HT1080 (cell line): ENCODE measurements around the gene KIZ. TPM values are rescaled to one million over a fixed set of nuclear protein-coding genes. Genes with fewer than 3 reads are reported as not detected.
"Not testable (repeated sequence)": the region's sequence is repeated elsewhere in the genome, so short reads cannot be mapped to it uniquely, and the experiment has no call there.

Source experiments
- DNase-seq: peaks from one replicate; pipeline ENCODE4 v3.0.0-alpha.2; 2015; ENCODE audit warnings: low read depth
- total RNA-seq: library from RNA; depleted of rRNA; stranded (reverse); fragments of >200 nt; shearing (Covaris generic); gene quantifications from 2 replicates; pipeline ENCODE4 v1.2.3, GENCODE V29; 2014

Gene KIZ
- total RNA-seq, 1 experiment from 2014 or later = 6.7 TPM

DNA sequence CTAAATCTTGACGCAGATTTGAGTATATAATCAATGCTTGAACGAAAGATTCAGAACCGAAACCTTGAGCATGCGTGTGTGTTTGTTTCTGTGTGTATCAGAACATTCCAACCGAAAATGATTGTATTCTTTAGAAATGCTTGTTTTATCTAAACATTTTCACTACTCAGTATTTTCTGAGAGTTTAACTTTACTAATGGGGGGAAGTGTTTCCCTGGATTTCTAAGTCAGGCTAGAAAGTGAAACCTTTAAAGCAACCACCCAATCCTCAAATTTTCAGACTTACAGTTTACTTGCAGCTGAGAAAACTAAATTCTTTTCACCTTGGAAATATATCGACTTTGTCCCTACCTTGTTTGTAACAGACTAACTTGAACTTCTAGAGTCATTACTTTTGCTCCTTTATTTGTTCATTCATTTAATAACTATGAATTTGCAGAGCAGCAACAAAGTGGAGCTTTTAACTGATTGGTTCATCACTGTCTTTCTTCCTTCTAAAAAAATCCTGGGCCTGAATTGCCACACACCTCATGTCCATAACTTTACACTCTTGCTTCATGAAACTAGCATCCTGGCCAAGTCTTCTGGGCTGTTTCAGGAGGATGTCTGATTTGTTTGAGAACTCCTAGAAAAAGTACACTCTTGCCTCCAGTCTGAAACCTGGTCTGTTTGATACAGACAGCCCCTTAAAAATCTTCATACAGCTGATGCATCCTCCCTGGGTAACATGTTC lies 99.5 kb downstream of the KIZ start:
- no peak for DNase-seq

DNA sequence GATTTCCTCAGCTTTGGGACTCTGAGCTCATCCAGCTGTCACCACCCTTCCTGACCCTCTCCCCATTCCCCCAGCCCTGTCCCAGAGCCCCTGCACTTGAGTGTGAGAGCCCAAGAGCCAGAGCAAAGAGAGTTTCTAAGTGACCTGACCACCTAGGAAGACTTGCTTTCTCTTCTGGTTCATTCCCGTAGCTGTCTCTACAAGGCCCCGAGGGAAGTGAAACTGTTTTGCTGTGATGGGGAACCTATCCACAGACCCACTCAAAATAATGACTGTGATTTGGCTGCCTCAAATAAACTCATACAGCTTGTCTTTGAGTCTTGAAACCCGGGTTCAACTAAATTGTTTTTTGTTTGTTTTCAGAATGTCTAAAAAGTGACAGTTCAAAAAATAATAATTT lies 102.6 kb downstream of the KIZ start:
- no peak for DNase-seq

DNA sequence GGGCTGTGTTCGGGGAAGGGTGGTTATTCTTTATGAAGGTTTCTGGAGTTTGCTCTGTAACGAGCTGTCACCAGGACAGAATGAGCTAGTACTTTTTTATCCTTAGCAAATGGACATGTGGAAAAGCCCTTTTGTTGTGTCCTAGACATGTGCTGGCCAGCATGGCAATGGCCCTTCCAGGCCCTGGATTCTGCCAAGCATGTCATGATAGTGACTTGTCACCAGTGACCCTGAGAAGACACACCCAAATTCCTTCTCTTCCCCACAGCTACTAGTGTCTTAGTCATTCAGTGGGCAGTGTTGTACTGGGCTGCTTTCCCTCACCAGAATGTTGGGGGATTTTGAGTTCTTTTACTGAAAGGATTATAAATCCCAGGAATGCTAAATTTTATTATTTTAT lies 103.3 kb downstream of the KIZ start:
- DNase-seq = peak; percentile 30

DNA sequence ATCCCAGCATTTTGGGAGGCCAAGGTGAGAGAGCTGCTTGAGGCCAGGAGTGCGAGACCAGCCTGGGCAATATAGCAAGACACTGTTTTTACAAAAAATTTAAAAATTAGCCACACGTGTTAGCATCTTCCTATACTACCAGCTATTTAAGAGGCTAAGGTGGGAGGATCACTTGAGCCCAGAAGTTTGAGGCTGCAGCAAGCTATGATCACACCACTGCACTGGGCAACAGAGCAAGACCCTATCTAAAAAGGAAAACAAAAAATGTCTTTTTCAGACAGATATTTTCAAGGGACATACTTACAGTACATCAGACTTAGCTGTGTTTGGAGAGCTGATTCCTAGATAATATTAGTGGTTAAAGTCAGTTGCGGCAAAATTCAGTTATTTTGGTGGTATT lies 104.3 kb downstream of the KIZ start:
- no peak for DNase-seq

DNA sequence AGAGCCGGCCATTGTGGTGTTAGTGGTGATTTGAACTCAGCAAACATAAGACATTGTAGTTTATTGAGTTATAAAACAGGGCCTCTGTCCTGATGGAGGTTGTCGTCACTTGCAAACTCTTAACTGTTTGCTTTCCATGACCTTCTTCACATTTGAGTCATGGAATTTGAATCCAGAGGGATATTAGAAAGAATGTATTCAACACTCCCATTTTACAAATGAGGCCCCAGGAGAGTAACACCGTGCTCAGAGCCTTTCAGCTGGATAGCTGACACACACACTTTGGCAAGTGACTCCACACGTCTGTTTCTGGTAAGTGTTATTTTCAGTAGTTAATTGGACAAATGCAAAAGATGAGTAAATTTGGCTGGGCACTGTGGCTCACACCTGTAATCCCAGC lies 104.8 kb downstream of the KIZ start:
- DNase-seq = no peak

DNA sequence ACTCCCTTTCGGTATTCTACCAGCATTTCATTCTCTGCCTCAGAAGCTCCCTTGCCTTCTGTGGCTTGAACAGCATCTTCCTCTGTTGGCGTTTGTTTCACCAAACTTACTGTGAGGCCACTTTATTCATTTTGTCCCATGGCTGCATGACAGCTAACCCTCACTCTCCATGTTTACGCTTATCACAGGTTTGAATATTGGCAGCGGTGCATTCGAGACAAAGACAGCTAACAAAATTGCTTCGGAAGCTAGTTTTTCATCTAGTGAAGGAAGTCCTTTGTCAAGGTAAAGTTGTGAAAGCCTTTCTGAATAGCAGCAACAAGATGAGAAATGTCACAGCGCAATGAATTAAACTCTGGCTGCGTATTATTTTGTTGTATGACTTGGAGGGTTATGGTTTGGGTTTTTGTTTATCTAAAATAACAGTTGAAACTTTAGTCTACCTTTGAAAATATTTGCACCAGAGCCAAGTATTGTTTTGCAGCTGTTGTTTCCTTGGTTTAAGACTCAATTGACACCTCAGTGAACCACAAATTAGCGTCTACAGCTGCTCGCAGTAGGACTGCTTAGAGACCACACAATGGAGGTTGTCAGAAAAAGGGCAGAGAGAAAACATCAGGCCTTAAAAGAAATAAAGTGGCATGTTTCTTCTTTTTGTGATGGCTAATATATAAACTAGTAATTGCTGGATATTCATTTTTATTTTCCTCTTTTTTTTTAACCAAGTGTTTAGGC lies 106.8 kb downstream of the KIZ start:
- no peak for DNase-seq

DNA sequence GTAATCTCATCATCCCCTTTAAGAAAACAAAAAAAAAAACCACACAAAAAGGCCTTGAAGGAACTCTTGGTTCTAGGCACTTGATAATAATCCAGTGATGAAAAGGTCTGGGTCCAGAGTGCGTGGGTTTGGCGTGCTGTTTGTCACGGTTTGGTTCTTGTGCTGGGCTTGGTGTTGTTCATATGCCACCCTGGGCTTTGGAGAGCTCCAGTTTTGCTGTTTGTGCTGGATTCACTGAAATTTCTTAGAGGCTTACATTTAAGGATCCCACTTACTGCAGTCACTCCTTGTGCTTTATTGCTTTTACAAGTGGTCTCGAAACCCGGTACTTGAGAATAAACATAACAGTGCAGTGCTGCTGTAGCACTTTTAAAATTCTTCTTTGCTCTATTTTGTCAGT lies 108.4 kb downstream of the KIZ start:
- DNase-seq = no peak

DNA sequence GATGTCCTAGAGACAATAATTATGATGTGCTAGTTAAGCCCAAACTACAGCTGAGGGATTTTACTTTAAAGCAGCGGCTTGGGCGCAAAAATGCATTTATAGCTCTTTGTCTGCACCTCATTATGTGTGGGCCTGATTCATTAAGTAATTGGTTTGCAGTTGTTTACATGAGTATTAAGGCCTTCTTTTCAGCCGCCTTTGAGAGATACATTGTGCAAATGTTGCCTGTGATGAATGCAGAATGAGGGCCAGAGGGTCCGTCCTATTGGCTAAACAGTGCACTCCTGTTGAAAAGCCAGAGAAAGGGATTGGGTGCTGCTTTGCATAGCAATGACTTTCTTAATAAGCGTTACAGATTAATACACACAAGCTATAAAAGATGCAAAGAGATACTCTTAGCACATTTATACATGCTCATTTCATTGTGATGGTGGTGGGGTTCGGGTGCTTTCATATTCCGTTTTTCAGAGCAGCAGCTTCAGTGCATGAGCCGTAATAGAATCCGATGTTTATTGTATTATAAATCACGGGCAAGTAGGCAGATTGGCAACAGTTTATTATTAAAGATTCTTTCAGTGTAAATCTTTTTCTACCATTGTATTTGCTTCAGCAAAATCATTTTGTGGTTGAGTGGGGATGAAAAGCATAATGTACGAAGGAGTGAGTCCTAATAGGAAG lies 109.1 kb downstream of the KIZ start:
- no peak for DNase-seq

DNA sequence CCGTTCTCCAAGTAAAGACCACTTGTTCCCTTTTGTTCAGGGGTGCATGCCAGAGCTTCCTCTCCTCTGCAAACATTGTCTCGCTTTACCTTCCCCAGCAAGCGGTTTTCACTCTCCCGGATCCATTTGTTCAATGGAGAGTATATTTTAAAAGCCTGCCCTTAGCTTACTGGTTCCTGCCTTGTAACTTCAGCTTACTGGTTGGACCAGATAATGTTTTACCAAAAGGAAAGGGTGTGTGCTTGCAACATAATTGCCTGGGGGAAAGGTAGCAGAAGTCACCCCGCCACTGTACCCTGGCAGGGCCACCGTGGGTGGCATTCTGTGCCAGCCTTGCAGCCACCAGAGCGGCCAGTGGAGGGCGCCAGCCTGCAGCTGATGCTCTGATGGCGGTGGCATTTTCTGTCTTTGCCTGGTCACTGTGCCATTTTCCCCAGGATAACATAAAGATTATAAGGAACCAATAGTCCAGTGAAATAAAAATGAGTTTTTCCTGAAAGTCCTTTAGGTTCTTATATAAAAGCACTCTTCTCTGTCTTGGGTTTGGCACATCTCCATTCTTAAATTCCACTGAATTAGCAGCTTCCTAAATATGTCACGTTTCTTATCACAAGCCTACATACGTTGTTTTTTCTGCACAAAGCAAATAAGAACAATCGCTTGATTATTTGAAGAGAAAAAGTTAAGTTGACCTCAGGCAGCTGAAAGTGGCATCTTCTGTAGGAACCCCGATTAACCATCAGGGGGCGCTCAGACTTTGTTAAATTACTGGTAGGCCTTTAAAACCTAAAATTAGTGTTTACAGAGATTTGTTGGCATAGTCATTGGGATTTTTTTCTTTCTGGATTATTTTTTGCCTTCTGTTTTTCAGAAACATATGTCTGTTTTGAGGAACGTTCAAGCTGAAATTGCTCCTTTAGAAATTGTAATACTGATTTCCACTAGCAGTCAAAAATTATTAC lies 109.9 kb downstream of the KIZ start:
- peak; percentile 56 for DNase-seq

DNA sequence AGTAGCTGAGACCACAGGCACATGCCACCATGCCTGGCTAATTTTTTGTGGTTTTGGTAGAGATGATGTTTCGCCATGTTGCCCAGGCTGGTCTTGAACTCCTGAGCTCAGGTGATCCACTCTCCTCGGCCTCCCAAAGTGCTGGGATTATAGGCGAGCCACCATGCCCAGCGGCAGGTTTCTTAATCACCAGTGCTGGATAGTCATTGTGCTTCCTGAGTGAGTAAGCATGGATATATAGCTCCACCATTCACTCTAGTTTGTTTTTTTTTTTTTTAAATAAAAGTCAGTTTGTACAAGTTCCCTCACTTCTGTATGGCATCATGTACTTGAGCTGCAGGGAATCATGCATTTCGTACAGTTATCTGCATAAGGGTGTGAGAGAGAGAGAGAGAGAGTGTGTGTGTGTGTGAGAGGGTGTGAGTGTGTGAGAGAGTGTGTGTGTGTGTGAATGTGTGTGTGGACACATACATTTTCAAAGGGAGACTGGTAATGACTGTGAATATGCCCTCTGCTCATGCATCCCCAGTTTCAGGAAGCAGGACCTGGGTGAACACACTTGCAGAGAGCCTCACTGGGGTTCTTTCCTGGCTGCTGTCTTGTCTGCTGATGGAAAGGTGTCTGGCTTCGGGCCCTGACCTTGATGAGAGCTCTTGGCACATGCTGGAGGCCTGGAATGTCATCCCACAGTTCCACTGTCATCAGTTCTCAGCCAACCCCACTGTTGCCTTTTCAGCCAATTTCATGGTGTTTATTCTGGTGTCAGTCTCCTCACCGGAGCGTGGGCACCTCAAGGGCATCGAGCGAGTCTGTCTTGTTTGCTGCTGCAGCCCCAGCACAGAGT lies 112.3 kb downstream of the KIZ start:
- DNase-seq = peak; percentile 70

DNA sequence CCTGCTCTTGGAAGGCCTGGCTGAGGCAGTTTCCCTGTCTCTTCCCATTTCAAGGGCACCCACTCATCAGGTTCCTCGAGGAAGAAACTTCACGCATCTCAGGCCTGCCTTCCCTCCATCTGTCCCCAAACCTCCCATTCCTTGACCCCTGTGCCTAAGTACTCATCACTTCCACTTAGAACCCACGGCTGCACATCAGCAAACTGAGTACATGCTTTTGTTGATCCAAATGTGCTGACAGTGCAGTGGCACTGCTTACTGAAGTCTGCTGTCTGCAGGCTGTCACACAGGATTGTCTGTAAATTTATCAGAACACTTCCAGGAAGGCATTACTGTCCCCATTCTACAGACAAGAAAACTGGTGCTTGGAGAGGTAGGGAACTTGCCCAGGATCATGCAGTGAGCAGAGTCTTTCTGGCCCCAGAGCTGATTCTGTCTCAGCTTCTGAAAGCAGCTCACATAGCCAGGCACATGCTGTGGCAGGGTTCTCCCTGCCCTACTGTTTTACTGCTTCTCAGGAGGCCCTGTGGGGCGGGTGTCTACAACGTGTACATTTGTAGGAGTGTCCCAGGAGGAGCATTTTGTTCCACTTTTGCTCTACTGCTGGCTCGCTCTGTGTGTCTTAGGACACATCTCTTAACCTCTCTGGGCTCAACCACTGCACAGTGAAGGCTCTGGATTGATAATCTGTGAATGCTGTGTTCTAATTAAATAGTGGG lies 113.1 kb downstream of the KIZ start:
- no peak for DNase-seq

DNA sequence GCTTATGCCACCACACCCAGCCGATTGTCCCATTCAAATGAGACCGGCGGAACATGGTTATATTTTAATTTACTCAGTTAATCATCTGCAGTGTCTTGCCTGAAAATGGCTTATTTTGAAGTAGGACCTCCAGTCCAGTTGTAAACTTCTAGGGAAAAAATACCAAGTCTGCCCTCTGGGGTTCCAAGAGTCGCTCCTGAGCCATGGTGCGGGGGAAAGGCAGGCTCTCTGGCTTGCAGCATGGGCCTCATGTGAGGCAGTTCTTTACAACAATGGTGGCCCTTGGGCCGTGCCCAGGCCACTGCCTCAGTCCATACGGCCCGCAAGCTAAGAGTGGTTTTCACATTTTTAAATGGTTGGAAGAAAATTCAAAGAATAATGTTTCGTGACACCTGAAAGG lies 114.5 kb downstream of the KIZ start:
- DNase-seq = no peak

DNA sequence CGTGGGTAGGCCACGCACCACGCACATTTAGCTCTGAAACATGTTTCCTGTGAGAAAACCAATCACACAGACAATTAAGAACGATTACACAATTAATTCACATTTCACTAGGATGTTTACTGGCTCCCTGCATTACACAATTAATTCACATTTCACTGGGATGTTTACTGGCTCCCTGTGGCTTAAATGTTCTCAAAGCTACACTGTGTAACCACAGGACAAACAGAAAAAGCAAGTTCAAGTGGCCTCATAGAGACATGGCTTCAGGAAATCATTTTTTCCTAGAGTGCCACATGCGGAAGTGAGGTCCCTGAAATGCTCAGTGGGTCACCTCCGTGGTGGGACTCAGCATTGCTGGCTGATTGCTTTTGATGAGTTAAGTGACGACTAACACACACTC lies 115.5 kb downstream of the KIZ start:
- no peak for DNase-seq

DNA sequence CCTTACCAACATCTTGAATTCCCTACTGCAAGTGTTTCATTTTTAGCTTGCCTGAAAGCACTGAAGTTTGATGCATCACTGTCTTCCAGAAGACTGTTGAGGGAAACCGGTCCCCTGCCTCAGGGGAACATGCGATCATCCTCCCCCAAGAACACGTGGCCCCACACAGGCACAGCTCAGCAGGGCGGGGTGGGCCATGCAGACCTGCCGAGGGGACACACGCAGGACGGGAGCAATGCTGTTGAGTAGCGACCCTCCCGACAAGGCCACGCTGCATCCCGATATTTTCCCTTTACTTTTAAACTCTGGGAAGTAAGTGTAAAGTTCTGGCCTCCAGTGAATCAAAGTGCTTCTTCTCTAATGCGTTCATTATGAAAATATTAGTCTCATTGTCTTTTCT lies 117.9 kb downstream of the KIZ start:
- no peak for DNase-seq

DNA sequence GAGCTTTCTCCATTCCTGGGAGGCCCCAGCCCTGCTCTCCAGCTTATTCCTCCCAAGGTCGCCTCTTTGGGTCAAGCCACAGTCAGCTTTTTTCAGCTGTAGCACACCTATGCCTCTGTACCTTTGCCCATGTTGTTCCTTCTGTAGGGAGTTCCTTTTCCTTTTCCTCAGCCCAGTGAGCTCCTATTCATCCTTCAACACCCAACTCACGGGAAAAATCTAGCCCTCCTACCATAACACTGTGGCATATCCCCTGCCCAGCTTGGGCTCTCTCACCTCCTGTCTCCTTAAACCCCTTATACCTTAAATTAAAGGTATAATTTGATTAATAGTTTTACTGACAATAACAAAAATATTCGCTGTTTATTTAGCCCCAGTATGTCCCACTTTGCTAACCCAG lies 118.9 kb downstream of the KIZ start:
- no peak for DNase-seq

DNA sequence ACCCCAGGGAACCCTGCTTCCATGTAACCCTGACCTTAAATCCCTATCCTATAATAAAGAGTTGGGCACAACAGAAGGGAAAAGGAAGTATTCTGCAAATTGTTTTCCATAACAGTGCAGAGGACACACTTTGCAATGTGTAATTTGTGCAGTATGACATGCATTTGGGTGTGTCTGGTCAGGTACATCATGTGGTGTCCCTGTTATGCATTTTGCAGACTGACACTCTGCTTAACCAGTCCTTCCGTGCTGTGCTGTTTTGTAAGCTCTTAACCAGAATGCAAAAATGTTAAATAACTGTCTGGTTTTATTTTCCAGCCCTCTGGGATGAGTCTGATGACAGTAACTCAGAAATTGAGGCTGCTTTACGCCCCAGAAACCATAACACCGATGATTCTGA lies 120.3 kb downstream of the KIZ start:
- no peak for DNase-seq

DNA sequence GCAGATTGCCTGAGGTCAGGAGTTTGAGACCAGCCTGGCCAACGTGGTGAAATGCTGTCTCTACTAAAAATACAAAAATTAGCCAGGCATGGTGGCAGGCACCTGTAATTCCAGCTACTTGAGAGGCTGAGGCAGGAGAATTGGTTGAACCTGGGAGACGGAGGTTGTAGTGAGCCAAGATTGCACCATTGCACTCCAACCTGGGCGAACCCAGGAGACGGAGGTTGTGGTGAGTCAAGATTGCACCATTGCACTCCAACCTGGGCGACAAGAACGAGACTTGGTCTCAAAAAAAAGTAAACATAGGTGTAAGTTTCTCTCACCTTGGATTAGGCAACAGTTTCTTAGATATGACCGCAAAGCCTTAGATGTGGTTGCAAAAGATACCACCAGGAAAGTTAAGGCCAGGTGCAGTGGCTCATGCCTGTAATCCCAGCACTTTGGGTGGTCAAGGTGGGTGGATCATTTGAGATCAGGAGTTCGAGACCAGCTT lies 121.8 kb downstream of the KIZ start:
- not testable (repeated sequence) for DNase-seq

DNA sequence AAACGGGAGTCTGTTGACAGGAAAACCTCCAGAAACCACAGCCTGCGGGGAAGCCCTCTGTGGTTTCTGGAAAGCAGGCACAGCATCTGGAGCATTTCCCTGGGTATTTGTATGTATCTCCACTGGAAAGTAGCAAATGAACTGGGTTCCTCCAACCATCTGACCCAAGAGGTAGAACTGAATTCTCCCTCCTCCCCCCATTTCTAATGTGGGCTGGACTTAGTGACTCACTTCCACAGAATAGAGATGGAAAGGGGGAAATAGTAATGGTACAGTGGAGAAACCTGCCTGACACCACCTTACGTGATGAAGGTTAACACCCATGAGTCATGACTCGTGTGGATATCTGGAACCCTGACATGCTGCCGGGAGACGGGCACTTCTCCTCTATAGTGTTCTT lies 125.4 kb downstream of the KIZ start:
- peak; percentile 72 for DNase-seq

DNA sequence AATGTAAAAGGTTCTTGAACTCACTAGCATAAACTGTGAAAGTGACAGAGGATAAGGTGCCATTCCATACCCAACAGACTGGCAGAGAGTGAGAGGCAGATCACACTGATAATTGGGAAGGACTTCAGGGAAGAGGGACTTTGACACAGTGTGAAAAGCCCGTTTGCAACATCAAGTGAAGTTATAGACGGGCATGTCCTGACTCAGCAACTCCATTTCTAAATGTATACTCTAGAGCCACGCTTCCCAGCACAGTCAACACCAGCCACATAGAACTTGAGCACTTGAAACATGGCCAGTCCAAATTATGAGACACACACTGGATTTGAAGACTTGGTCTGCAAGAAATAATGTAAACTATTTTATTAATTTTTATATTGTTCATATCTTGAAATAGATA lies 131.3 kb downstream of the KIZ start:
- DNase-seq = no peak

DNA sequence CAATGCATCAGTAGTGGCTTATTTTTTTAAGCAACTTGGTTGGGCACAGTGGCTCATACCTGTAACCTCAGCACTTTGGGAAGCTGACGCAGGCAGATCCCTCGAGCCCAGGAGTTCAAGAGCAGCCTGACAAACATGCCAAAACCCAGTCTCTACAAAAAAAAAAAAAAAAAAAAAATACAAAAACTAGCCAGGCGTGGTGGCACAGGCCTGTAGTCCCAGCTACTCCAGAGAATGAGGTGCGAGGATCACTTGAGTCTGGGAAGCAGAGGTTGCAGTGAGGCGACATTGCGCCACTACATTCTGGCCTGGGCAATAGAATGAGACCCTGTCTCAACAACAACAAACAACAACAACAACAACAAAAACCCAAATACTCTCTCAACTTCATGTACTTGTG lies 132.5 kb downstream of the KIZ start:
- no peak for DNase-seq
